ENCODE results near the gene ZNF277. TPM values are rescaled to one million over a fixed set of nuclear protein-coding genes. Genes with fewer than 3 reads are reported as not detected.

Gene ZNF277
- total RNA-seq, 3 donors from 2014 or later, result 30.8 to 38.3 (median 34.2) TPM

GRCh38 chr7:112203365-112203739 is 3.1 kb upstream of the ZNF277 start:
- no peak for DNase-seq (ENCODE audit: low spot score in 2 of 2)
- Histone ChIP-seq H3K4me3 (no peak overlapping the region), H3K4me1 (no peaks in the 10 kb centered on the region), H3K36me3 (no peaks in the 10 kb centered on the region), H3K9me3 (no peaks in the 10 kb centered on the region), H3K27ac (no peak overlapping the region), H3K27me3 (no peaks in the 10 kb centered on the region)
- intact Hi-C loops (cut with DNase I; ENCODE audit: low total_unique reads), result no loop called here
- no peak for TF ChIP-seq CTCF (IDR thresholded peaks at IDR 0.05)
- no peak for TF ChIP-seq POLR2A (IDR thresholded peaks at IDR 0.05)
- TF ChIP-seq POLR2AphosphoS5 (IDR thresholded peaks at IDR 0.05), result no peak

GRCh38 chr7:112204499-112205342 is 1.8 kb upstream of the ZNF277 start:
- H3K27ac ChIP-seq, result peak overlapping the region; percentile 89 to 91
- no peaks in the 10 kb centered on the region for H3K36me3 ChIP-seq
- intact Hi-C loops (cut with DNase I; ENCODE audit: low total_unique reads), result no loop called here
- no peaks in the 10 kb centered on the region for H3K27me3 ChIP-seq
- no peaks in the 10 kb centered on the region for H3K9me3 ChIP-seq
- TF ChIP-seq CTCF (IDR thresholded peaks at IDR 0.05) (no peak), POLR2A (IDR thresholded peaks at IDR 0.05) (no peak), POLR2AphosphoS5 (IDR thresholded peaks at IDR 0.05) (peak in 1 of 3 donors; percentile 3)
- DNase-seq (ENCODE audit: low spot score in 2 of 2), result no peak
- H3K4me1 ChIP-seq, result no peaks in the 10 kb centered on the region
- peak overlapping the region; percentile 73 to 95 (median 94) for H3K4me3 ChIP-seq

GRCh38 chr7:112205343-112206237 is 905 bp upstream of the ZNF277 start:
- H3K27me3 ChIP-seq, result no peaks in the 10 kb centered on the region
- intact Hi-C loops (cut with DNase I; ENCODE audit: low total_unique reads), result no loop called here
- peak overlapping the region; percentile 89 to 91 for H3K27ac ChIP-seq
- H3K36me3 ChIP-seq, result no peaks in the 10 kb centered on the region
- peak in 1 of 2 donors; percentile 31 for DNase-seq (ENCODE audit: low spot score in 2 of 2)
- no peaks in the 10 kb centered on the region for H3K4me1 ChIP-seq
- TF ChIP-seq CTCF (IDR thresholded peaks at IDR 0.05) (no peak), POLR2AphosphoS5 (IDR thresholded peaks at IDR 0.05) (no peak), POLR2A (IDR thresholded peaks at IDR 0.05) (no peak)
- H3K9me3 ChIP-seq, result no peaks in the 10 kb centered on the region
- H3K4me3 ChIP-seq, result peak overlapping the region; percentile 73 to 95 (median 94)

GRCh38 chr7:112206991-112207592 is 597 bp downstream of the ZNF277 start:
- Histone ChIP-seq H3K27ac (peak overlapping the region; percentile 91 to 93), H3K27me3 (no peaks in the 10 kb centered on the region), H3K9me3 (no peaks in the 10 kb centered on the region), H3K4me3 (peak overlapping the region; percentile 73 to 95 (median 94)), H3K4me1 (peaks cover 0 to 4% of the 10 kb centered on the region in 2 donors), H3K36me3 (no peaks in the 10 kb centered on the region)
- TF ChIP-seq POLR2AphosphoS5 (IDR thresholded peaks at IDR 0.05) (no peak), POLR2A (IDR thresholded peaks at IDR 0.05) (no peak), CTCF (IDR thresholded peaks at IDR 0.05) (no peak)
- no peak for DNase-seq (ENCODE audit: low spot score in 2 of 2)
- intact Hi-C loops (cut with DNase I; ENCODE audit: low total_unique reads), result no loop called here
